Stomach (tissue), 4 donors: ENCODE measurements around the gene EPS8L1.

Source experiments
- CTCF ChIP-seq, 7 experiments: fragments of 450-650 bp in 4 of 7; fragments of 200-600 bp in 3 of 7; sonication (generic) in 3 of 7; IDR thresholded peaks; one replicate each; pipeline ENCODE4 v1.5.1; 2016 to 2019; ENCODE audit warnings: antibody characterized with exemption in 7 of 7, control low read depth in 2 of 7, mild to moderate bottlenecking in 1 of 7
- POLR2A ChIP-seq, 4 donors: fragments of 450-650 bp; IDR thresholded peaks; one replicate each; pipeline ENCODE4 v1.6.1; 2016; ENCODE audit warnings: antibody characterized with exemption in 4 of 4, control low read depth in 2 of 4, mild to moderate bottlenecking in 1 of 4, moderate library complexity in 1 of 4
- POLR2AphosphoS5 ChIP-seq, 3 donors: sonication (generic); formaldehyde crosslinking; IDR thresholded peaks; one replicate each; pipeline ENCODE4 v1.6.1; 2016; ENCODE audit warnings: antibody characterized with exemption in 3 of 3

GRCh38 chr19:55085923-55086715 lies 10.4 kb downstream of the EPS8L1 start:
- TF ChIP-seq POLR2A (IDR thresholded peaks at IDR 0.05) (no peak), POLR2AphosphoS5 (IDR thresholded peaks at IDR 0.05) (no peak), CTCF (IDR thresholded peaks at IDR 0.05) (no peak)
